Upper lobe of left lung (tissue), 6 donors: Measurements from ENCODE around the gene CLIP4. TPM values are rescaled to one million over a fixed set of nuclear protein-coding genes. Genes with fewer than 3 reads are reported as not detected.

ENCODE experiments used
- ATAC-seq, 2 donors: fragments of 200-7000 bp; cut with Tn5 transposase; one replicate each; pipeline ENCODE4 v1.9.1; 2022; ENCODE audit warnings: mild to moderate bottlenecking in 2 of 2, moderate library complexity in 2 of 2; ENCODE audit not compliant: low FRiP score in 2 of 2
- DNase-seq, 2 donors: peaks; one replicate each; pipeline ENCODE4 v3.0.0-alpha.2; 2019 to 2020
- H3K27ac ChIP-seq, 4 donors: fragments of 200-600 bp; sonication (generic); one replicate each; pipeline ENCODE4 v1.5.1; 2016 to 2019
- H3K27me3 ChIP-seq, 4 donors: fragments of 200-600 bp; sonication (generic); one replicate each; pipeline ENCODE4 v1.5.1; 2017 to 2019
- H3K36me3 ChIP-seq, 4 donors: fragments of 200-600 bp; sonication (generic); one replicate each; pipeline ENCODE4 v1.5.1; 2016 to 2019
- H3K4me1 ChIP-seq, 4 donors: fragments of 200-600 bp; sonication (generic); one replicate each; pipeline ENCODE4 v1.5.1; 2018 to 2019
- H3K4me3 ChIP-seq, 4 donors: fragments of 200-600 bp; sonication (generic); one replicate each; pipeline ENCODE4 v1.5.1; 2017 to 2019; ENCODE audit warnings: mild to moderate bottlenecking in 2 of 4, moderate library complexity in 1 of 4
- H3K9me3 ChIP-seq, 4 donors: fragments of 200-600 bp; sonication (generic); one replicate each; pipeline ENCODE4 v1.5.1; 2018 to 2019
- CTCF ChIP-seq, 6 experiments: fragments of 450-650 bp in 4 of 6; fragments of 200-600 bp in 2 of 6; sonication (generic) in 2 of 6; IDR thresholded peaks; one replicate each; pipeline ENCODE4 v1.5.1; 2016 to 2019; ENCODE audit warnings: antibody characterized with exemption in 6 of 6
- EP300 ChIP-seq, 4 donors: sonication (generic); formaldehyde crosslinking; IDR thresholded peaks; one replicate each; pipeline ENCODE4 v1.5.1; 2017; ENCODE audit warnings: antibody characterized with exemption in 4 of 4, control low read depth in 2 of 4
- POLR2A ChIP-seq, 4 donors: fragments of 450-650 bp; IDR thresholded peaks; one replicate each; pipeline ENCODE4 v1.5.1; 2016 to 2017; ENCODE audit warnings: antibody characterized with exemption in 4 of 4, mild to moderate bottlenecking in 2 of 4
- POLR2AphosphoS5 ChIP-seq, 2 donors: sonication (generic); formaldehyde crosslinking; IDR thresholded peaks; one replicate each; pipeline ENCODE4 v1.5.1; 2017; ENCODE audit warnings: antibody characterized with exemption in 2 of 2
- WGBS, 2 donors: methylation state at CpG; one replicate each; pipeline ENCODE4 v1.1.5; 2017 to 2018; 5-methylcytosine and 5-hydroxymethylcytosine counted together
- total RNA-seq, 6 donors: library from RNA; depleted of rRNA in 4 of 6; stranded (reverse); fragments of >200 nt in 4 of 6; gene quantifications; one replicate each; pipeline versions ENCODE4 v1.1.0 to v1.2.1, GENCODE V29; 2016 to 2021
- donor health status: DM: no; HTN: no; CAD: no; lungs with moderate emphysema.
- donor health status: DM: no; HTN: yes; CAD: no; lungs with severe emphysema.

CLIP4 gene
- total RNA-seq, 6 donors from 2014 or later, result 46.0 to 104 (median 69.5) TPM

- no peak overlapping the region for H3K4me3 ChIP-seq
- H3K4me1 ChIP-seq, result no peaks in the 10 kb centered on the region
- DNase-seq, result no peak
- H3K27ac ChIP-seq, result no peak overlapping the region
- peaks cover 9 to 48% (median 14%) of the 10 kb centered on the region in 4 donors for H3K36me3 ChIP-seq
- no peak for ATAC-seq
- H3K9me3 ChIP-seq, result no peaks in the 10 kb centered on the region
- H3K27me3 ChIP-seq, result no peaks in the 10 kb centered on the region
- 94 to 100% methylated on average over 2 of the region's 2 CpGs for WGBS, 2 donors
- no peak for TF ChIP-seq POLR2AphosphoS5 (IDR thresholded peaks at IDR 0.05)
- no peak for TF ChIP-seq POLR2A (IDR thresholded peaks at IDR 0.05)
- no peak for TF ChIP-seq EP300 (IDR thresholded peaks at IDR 0.05)
- no peak for TF ChIP-seq CTCF (IDR thresholded peaks at IDR 0.05)
Measured at GRCh38 chr2:29154610-29155009, 39.4 kb downstream of the CLIP4 start.

GRCh38 chr2:29155578-29155977, 40.4 kb downstream of the CLIP4 start:
- 48 to 60% methylated on average over 2 of the region's 2 CpGs for WGBS, 2 donors
- H3K36me3 ChIP-seq, result peaks cover 9 to 48% (median 14%) of the 10 kb centered on the region in 4 donors
- H3K9me3 ChIP-seq, result no peaks in the 10 kb centered on the region
- no peaks in the 10 kb centered on the region for H3K27me3 ChIP-seq
- TF ChIP-seq EP300 (IDR thresholded peaks at IDR 0.05) (no peak), POLR2A (IDR thresholded peaks at IDR 0.05) (no peak), CTCF (IDR thresholded peaks at IDR 0.05) (no peak), POLR2AphosphoS5 (IDR thresholded peaks at IDR 0.05) (no peak)
- H3K4me3 ChIP-seq, result no peak overlapping the region
- no peak overlapping the region for H3K27ac ChIP-seq
- ATAC-seq (no peak), DNase-seq (no peak)
- H3K4me1 ChIP-seq, result no peaks in the 10 kb centered on the region

GRCh38 chr2:29157131-29157530, 41.9 kb downstream of the CLIP4 start:
- DNase-seq (no peak), ATAC-seq (no peak)
- Histone ChIP-seq H3K36me3 (peaks cover 9 to 52% (median 14%) of the 10 kb centered on the region in 4 donors), H3K27me3 (no peaks in the 10 kb centered on the region), H3K4me1 (no peaks in the 10 kb centered on the region), H3K9me3 (no peaks in the 10 kb centered on the region), H3K4me3 (no peak overlapping the region), H3K27ac (no peak overlapping the region)
- WGBS, 2 donors, result 64 to 71% methylated on average over 4 of the region's 4 CpGs
- TF ChIP-seq EP300 (IDR thresholded peaks at IDR 0.05) (no peak), CTCF (IDR thresholded peaks at IDR 0.05) (no peak), POLR2AphosphoS5 (IDR thresholded peaks at IDR 0.05) (no peak), POLR2A (IDR thresholded peaks at IDR 0.05) (no peak)

- no peak overlapping the region for H3K4me3 ChIP-seq
- 0 to 37% methylated on average over 1 of the region's 1 CpG for WGBS, 2 donors
- H3K27me3 ChIP-seq, result no peaks in the 10 kb centered on the region
- no peak overlapping the region for H3K27ac ChIP-seq
- TF ChIP-seq CTCF (IDR thresholded peaks at IDR 0.05) (no peak), POLR2A (IDR thresholded peaks at IDR 0.05) (no peak), POLR2AphosphoS5 (IDR thresholded peaks at IDR 0.05) (no peak), EP300 (IDR thresholded peaks at IDR 0.05) (no peak)
- no peak for ATAC-seq
- peaks cover 0 to 46% (median 9%) of the 10 kb centered on the region in 4 donors for H3K36me3 ChIP-seq
- no peaks in the 10 kb centered on the region for H3K9me3 ChIP-seq
- no peak for DNase-seq
- H3K4me1 ChIP-seq, result no peaks in the 10 kb centered on the region
Measured at GRCh38 chr2:29159125-29159524, 43.9 kb downstream of the CLIP4 start.

GRCh38 chr2:29160184-29160583, 45.0 kb downstream of the CLIP4 start:
- Histone ChIP-seq H3K27me3 (no peaks in the 10 kb centered on the region), H3K9me3 (no peaks in the 10 kb centered on the region), H3K27ac (no peak overlapping the region), H3K4me1 (no peaks in the 10 kb centered on the region), H3K36me3 (peaks cover 0 to 38% (median 4%) of the 10 kb centered on the region in 4 donors), H3K4me3 (no peak overlapping the region)
- TF ChIP-seq POLR2A (IDR thresholded peaks at IDR 0.05), result no peak
- no peak for TF ChIP-seq POLR2AphosphoS5 (IDR thresholded peaks at IDR 0.05)
- TF ChIP-seq CTCF (IDR thresholded peaks at IDR 0.05), result no peak
- no peak for TF ChIP-seq EP300 (IDR thresholded peaks at IDR 0.05)
- WGBS, 2 donors, result 80 to 85% methylated on average over 5 of the region's 5 CpGs
- ATAC-seq, result no peak
- DNase-seq, result no peak
